GM06990 (cell line): ENCODE data around the gene RETREG2.

Source experiments
- DNase-seq: peaks from one replicate; pipeline ENCODE4 v3.0.0-alpha.2; 2011; ENCODE audit not compliant: insufficient read length; ENCODE audit errors: extremely low read depth
- H3K27me3 ChIP-seq: replicated peaks from 2 replicates; pipeline ENCODE4 v1.6.0; 2011; ENCODE audit warnings: low read length; ENCODE audit not compliant: control insufficient read depth, insufficient read depth
- H3K36me3 ChIP-seq: 2 replicates; pipeline ENCODE4 v1.5.1; 2011; ENCODE audit warnings: low read length; ENCODE audit not compliant: control insufficient read depth, insufficient read depth
- H3K4me3 ChIP-seq: replicated peaks from 2 replicates; pipeline ENCODE4 v1.5.1; 2011; ENCODE audit warnings: low read depth, mild to moderate bottlenecking, control low read depth, low read length
- TF ChIP-seq, protein P1 (sequence below): IDR thresholded peaks from 2 replicates; pipeline ENCODE4 v1.5.1; 2011; ENCODE audit warnings: low read length, control low read depth, mild to moderate bottlenecking, inconsistent platforms; ENCODE audit not compliant: insufficient read depth, poor library complexity, severe bottlenecking

Gene RETREG2

DNA sequence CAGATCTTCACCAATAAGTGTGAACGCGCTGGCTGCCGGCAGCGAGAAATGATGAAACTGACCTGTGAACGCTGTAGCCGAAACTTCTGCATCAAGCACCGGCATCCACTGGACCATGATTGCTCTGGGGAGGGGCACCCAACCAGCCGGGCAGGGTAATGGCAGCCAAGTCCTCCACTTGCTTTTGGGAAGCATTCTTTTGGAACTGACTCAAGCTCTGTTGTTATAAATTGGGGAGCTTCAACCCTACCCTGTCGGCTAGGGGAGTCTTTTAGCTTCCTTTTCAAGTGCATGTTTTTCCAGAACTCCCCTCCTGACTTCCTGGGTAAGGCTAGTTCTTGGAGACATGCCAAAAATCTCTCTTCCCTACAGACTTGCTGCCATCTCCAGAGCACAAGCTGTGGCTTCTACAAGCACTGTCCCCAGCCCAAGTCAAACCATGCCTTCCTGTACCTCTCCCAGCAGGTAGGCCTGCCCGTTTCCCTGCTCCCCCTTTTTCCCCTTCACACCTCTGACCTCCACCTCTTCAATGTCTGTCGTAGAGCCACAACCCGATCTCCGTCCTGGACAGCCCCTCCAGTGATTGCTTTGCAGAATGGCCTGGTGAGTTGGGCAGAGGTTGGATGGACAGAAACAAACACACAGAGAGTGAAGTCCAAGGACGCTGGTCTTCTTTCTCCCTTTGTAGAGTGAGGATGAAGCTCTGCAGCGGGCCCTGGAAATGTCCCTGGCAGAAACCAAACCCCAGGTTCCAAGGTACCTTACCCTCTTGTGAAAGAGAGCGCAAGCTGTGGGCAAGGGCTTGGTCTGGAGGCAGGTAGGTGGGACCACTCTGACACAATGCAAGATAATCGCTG is 30.0 kb downstream of the RETREG2 start:
- no peak for DNase-seq
- H3K4me3 ChIP-seq = no peak overlapping the region
- peaks cover 13% of the 10 kb centered on the region for H3K36me3 ChIP-seq
- H3K27me3 ChIP-seq = no peaks in the 10 kb centered on the region
- TF ChIP-seq, protein P1, sequence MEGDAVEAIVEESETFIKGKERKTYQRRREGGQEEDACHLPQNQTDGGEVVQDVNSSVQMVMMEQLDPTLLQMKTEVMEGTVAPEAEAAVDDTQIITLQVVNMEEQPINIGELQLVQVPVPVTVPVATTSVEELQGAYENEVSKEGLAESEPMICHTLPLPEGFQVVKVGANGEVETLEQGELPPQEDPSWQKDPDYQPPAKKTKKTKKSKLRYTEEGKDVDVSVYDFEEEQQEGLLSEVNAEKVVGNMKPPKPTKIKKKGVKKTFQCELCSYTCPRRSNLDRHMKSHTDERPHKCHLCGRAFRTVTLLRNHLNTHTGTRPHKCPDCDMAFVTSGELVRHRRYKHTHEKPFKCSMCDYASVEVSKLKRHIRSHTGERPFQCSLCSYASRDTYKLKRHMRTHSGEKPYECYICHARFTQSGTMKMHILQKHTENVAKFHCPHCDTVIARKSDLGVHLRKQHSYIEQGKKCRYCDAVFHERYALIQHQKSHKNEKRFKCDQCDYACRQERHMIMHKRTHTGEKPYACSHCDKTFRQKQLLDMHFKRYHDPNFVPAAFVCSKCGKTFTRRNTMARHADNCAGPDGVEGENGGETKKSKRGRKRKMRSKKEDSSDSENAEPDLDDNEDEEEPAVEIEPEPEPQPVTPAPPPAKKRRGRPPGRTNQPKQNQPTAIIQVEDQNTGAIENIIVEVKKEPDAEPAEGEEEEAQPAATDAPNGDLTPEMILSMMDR = no peak

DNA sequence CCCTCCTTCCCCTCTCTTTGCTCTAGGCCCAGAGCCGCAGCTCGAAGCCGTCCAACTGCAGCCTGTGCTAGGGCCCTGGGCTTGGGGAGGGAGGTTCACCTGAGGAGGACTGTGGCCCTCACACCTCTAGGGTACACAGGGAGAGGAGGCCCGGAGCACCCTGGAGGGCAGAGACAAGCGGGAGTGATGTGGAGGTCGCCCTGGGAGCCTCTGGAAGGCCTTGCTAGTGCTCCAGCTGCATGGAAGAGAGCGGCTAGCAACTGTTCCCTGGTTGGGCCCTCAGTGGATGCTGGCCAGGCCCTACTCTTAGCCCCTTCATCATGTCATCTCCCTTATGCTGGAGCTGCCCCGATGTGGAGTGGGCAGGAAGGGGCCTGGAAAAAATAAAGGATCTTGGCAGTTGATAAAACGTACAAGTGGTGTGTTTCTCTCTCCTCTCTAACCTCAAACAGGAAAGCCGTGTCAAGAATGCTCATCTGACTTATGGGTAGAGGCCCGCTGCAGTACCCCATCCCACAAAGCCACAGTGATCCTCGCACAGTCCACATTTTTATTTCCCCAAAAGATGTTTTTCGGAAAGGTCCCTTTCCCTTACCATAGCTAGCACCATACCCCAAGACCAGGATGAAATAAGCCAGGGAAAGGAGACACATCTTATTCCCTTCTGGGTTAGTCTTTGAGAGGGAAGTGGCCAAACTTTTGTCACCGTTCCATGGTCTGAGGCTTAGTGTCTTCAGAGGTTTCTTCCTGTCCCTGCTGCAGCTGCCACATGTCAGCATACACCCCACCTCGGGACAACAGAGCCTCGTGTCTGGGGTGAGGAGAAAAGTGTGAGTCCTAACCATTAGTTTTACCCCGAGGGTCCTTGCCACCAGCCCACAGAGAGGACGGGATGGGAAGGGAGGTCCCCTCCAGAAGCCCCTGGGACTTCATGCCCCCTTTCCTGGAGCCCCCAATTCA is 31.4 kb downstream of the RETREG2 start:
- TF ChIP-seq, protein P1 = no peak
- peaks cover 15% of the 10 kb centered on the region for H3K36me3 ChIP-seq
- no peak overlapping the region for H3K4me3 ChIP-seq
- DNase-seq = no peak
- no peaks in the 10 kb centered on the region for H3K27me3 ChIP-seq

DNA sequence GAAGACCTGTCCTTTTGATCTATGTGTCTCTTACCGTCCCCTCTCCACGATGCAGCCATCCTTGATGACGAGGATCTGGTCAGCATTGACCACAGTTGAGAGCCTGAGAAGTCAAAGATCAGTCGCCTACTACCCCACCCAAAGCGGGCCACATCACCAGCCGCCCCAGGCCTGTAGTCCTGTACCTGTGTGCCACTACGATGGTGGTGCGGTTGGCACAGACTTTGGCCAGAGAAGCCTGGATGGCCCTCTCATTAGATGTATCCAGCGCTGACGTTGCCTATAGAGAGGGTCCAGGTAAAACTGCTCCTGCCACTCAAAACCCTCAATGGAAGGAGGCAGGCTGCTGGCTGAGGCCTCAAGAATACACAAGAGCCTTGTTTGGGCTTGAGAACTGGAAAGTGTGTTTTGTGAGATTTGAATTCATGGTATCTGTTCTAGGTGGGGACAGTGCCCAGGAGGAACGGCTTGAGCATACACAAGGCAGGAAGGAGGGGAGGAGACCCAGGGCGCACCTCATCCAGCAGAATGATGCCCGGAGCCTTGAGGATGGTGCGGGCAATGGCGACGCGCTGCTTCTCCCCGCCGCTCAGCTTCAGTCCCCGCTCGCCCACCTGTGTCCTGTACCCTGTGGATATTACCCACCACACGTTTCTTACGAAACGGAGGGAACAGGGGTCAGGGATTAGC is 32.3 kb downstream of the RETREG2 start:
- TF ChIP-seq, protein P1 = no peak
- Histone ChIP-seq H3K36me3 (peaks cover 15% of the 10 kb centered on the region), H3K4me3 (no peak overlapping the region), H3K27me3 (no peaks in the 10 kb centered on the region)
- DNase-seq = no peak

DNA sequence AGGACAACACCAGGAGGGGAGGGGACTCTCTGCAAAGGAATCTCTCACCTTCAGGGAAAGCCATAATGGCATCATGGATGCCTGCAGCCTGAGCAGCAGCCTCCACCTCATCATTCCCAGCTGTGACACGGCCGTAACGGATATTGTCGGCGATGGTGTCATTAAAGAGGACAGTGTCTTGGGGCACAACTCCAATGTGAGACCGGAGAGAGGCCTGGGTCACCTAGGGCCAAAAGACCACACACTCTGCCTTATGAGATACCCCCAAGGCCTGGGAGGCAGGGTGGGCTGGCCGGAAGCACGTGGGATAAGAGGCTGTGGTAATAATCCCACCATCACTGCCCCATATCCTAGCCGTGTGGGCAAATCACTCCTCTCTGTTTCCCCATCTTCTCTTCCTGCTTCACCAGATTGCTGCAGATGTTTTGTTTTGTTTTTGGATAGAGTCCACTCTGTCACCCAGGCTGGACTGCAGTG is 32.8 kb downstream of the RETREG2 start:
- no peak overlapping the region for H3K4me3 ChIP-seq
- no peaks in the 10 kb centered on the region for H3K27me3 ChIP-seq
- peaks cover 15% of the 10 kb centered on the region for H3K36me3 ChIP-seq
- DNase-seq = no peak
- TF ChIP-seq, protein P1 = no peak

DNA sequence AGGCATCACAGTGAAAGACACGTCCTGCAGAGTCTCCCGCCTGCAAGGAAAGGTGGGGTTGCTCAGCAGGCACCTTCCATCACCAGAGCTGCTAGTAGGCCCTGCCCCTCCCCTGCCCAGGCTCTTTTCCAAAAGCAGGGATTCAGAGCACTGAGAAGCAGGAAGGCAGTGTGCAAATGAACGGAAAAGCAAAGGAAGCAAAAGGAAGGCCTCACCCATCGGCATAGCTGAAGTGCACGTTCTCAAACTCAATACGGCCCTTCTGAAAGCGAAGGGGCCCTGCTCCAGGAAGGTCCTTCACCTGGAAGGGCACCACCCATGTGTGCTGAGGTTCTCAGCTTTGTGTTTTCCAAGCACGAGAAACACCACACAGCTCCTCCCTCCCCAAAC is 34.9 kb downstream of the RETREG2 start:
- TF ChIP-seq, protein P1 = no peak
- DNase-seq = no peak
- H3K27me3 ChIP-seq = no peaks in the 10 kb centered on the region
- H3K36me3 ChIP-seq = peaks cover 17% of the 10 kb centered on the region
- no peak overlapping the region for H3K4me3 ChIP-seq
